GM18519 (cell line): ENCODE measurements around the gene EDRF1.
"Not testable (repeated sequence)": the region's sequence is repeated elsewhere in the genome, so short reads cannot be mapped to it uniquely, and the experiment has no call there.

Experiments
- ATAC-seq: cut with Tn5 transposase; IDR thresholded peaks from one replicate; pipeline ENCODE4 v1.9.1; 2021; ENCODE audit warnings: mild to moderate bottlenecking, moderate library complexity; ENCODE audit not compliant: unreplicated experiment, low FRiP score

Gene EDRF1

DNA sequence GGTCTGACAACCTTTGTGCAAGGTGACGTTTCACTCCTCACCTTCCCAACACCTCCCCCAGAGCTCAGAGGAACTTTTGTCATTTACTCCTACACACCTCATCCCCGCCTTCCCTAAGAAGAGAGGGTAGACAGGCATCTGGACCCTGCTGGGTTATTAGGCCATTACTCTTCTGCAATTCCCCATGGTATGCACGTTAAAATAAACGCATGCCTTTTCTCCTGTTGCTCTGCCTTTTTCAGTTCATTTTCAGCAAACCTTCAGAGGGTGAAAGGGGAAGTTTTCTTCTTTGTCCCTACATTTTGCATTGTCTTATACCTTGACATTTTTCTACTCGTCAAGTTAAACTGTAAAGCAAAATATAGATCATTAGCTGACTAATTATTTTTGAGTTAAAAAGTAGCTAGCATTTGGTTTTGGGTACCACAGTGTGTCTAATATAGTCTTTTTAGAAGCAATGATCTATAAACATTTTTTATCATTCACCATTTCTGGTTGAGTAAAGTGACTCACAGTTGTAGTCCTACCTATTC is 10.5 kb upstream of the EDRF1 start:
- no peak for ATAC-seq

DNA sequence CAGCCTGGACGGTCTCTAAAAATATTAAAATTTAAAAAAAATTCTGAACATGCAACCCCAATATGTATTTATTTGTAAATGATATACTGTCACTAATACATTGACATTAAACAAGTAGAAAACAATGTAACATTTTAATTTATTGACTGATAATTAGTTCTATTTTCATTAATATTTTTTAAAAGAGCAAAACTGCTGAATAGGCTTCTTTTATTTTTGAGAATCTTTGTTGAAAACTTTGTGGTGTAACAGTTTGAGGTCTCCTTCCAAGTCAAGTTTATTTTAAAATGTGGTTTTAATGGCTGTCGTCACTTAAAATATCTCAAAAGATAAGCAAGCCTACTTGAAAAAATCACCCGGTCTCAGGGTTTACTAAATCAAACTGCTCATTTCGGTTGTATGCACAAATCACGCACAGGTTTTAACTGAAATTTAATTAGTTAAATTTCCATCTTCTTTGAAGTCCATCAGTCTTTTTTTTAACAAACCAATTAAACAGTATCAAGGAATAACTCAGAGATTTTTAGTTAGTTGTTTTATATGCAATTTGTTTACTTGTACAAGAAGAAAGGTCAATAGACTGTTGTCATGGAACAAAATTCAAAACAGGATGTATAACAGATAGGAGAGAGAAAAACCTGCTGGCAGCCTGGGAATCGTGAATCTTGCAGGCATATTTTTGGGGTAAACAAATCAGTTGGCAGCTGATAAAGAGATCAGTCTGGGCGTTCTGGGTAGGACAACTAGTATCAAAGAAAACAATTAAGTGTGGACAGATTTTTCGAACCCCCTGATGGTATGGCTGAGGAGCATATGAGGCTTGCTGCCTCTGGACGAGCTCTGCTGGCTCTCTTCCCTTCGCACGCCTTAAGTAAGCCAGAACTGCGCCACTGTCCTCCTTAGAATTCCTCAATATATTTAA is 9.7 kb upstream of the EDRF1 start:
- no peak for ATAC-seq

DNA sequence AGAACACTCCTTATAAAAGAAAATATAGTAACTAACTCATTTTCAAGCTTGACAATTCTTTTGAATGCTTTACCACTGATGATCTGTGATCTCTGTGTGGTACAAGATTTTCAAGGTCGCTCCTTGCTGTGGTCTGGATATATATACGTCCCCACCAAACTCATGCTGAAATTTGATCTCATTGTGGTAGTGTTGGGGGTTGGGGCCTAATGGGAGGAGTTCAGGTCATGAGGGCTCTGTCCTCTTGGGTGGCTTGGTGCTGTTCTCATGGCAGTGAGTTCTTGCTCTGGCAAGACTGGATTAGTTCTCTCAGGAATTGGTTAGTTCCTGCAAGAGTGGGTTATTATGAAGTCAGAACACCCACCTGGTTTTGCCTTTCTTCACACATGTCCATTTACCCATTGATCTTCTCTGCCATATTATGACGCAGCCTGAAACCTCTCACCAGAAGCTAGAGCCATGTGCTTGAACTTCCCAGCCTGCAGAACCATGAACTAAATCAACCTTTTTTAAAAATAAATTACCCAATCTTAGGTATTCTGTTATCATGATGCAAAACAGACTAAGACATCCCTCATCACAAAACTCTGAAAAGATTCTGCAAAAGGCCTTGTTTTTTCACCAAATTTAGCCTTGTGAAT is 8.3 kb upstream of the EDRF1 start:
- ATAC-seq = no peak

- not testable (repeated sequence) for ATAC-seq
These were observed 4.8 kb upstream of the EDRF1 start for GRCh38 chr10:125714728-125715127.

DNA sequence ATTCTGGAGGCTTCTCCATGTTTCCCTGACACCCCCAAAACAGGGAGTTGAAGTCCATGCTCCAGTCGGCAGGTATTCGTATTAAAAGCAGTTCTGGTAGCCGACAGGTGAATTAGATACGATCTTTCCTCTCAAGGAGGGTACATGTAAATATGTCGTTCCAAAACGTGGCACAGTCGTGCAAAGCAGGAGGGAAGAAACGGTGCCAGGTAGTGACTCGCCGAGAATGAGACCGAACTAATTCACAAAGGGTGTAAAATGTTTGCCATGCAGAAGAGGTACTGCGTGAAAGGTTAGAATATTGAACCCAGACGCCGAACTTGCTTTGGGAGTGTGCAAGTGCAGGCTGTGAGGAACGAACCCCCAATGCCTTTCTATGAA is 483 bp downstream of the EDRF1 start:
- ATAC-seq = no peak

GRCh38 chr10:125721035-125721434 is 1.5 kb downstream of the EDRF1 start:
- no peak for ATAC-seq

- ATAC-seq = no peak
These were observed 3.3 kb downstream of the EDRF1 start for GRCh38 chr10:125722811-125723210.

GRCh38 chr10:125726914-125727313 is 7.4 kb downstream of the EDRF1 start:
- no peak for ATAC-seq

GRCh38 chr10:125727436-125727835 is 7.9 kb downstream of the EDRF1 start:
- no peak for ATAC-seq

DNA sequence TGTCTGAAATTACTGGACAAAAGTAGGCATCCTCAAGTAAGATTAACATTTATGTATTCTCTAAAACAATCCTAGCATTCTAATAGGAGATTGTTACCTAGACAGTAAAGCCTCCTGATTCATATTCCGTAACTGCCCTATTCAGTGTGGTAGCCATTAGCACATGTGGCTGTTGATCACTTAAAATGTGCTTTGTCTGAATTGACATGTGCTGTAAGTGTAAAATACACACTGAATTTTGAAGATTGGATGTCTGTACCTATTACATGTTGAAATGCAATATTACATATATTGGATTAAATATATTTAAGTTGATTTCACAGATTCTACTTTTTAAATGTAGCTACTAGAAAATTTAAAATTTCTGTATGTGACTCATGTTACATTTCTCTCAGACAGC is 14.6 kb downstream of the EDRF1 start:
- no peak for ATAC-seq

DNA sequence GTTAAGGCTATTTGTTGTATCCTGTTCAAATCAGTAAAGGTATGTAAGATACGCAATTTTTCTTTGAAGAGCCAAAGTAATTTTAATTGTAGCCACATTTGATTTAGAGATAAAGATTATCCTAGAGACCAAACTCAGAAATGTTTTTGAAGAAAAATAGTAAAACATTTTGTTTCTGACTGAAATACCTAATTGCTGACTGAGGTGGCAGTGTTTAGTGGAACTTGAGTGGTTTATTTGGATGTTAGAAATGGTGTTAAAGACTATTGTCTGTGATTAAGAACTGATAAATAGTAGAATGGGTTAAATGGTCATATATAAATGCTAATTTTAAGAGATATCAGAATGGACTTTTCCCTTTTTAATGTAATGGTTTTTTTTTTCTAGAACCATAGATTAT is 15.3 kb downstream of the EDRF1 start:
- ATAC-seq = no peak

GRCh38 chr10:125738206-125738605 is 18.7 kb downstream of the EDRF1 start:
- ATAC-seq = no peak

DNA sequence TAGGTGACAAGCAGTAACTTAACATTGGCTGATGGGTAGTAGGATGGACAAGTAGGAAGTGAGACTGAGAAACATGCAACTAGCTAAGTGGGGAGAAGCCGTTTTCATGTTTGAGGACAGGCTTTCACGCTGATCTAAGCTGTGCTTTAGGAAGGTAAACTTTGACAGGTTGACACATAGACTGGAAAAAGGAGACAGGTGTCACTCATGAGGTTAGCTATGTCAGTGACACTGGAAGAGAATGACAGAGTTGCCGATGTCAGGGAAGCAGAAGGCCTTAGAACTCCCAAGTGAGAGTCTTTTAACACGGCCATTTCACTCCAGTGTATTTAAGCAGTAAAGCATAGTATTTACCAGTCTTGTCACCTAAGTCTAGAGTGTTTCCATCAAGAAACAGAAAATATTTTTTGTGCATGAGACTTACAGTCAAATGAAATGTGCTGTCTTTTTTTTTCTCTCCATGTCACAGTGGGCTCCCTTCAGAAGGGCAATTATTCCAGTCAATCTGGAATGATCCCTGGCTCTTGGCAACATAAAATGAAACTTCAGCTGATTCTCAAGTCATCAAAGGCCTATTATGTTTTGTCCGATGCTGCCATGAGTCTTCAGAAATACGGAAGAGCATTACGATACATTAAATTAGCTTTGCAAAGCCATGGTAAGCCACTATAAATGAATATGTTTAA is 20.6 kb downstream of the EDRF1 start:
- ATAC-seq = no peak

GRCh38 chr10:125742465-125742864 is 23.0 kb downstream of the EDRF1 start:
- no peak for ATAC-seq

GRCh38 chr10:125744909-125745308 is 25.4 kb downstream of the EDRF1 start:
- ATAC-seq = no peak

DNA sequence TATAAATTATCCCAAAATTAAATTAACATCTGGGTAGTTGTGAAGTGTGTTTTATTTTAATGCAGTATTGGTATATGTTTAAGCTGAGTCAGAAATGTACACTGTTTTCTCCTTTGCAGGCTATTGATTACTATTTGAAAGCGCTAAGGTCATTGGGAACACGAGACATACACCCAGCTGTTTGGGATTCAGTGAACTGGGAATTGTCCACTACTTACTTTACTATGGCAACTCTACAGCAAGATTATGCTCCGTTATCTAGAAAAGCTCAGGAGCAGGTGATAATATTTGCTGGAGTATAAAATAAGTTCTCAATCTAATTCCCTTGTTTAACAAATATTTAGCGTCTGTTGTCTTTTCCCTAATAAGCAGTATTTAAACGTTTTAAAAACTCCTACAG is 27.9 kb downstream of the EDRF1 start:
- no peak for ATAC-seq

GRCh38 chr10:125756196-125756595 is 36.7 kb downstream of the EDRF1 start:
- no peak for ATAC-seq

- ATAC-seq = no peak
These were observed 37.5 kb downstream of the EDRF1 start for GRCh38 chr10:125756853-125757487.

DNA sequence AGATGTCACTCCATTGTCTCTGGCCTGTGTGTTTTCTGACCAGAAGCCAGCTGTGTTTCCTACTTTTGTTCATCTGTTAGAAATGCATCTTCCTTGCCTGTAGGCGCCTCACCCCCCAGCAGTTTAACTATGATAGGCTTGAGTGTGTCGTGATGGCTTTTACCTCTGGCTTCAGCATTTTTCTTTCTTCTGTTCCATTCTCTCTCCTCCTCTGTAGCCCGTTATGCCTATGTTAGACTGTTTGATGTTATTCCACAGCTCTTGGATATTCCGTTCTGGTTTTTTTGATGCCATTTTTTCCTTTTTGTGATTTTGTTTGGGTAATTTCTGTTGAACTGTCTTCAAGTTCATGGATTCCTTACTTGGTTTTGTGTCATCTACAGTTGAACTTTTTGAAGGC is 38.2 kb downstream of the EDRF1 start:
- no peak for ATAC-seq

DNA sequence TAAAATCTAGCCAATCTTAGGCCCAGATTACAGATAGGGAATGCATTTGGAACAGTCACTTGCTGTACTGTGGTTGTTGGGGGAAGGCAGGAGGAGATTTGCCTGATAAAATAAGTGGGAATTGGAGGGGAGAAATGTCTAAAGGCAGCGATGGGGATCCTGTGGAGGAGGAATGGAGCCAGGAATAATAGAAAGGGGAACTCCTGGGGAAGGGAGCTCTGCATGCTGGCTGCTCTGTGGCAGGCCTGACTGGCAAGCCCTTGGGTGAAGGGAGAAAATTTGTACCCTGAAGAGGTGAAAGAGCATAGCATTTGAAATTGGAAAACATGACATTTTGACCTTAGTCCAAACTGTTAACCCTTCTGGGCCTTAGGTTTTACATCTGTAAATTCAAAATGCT is 42.5 kb downstream of the EDRF1 start:
- ATAC-seq = no peak
